ENCODE data around the gene DXO. TPM values are rescaled to one million over a fixed set of nuclear protein-coding genes. Genes with fewer than 3 reads are reported as not detected.
"Not testable (repeated sequence)": the region's sequence is repeated elsewhere in the genome, so short reads cannot be mapped to it uniquely, and the experiment has no call there.

The DXO gene
- total RNA-seq = 10 to 100 TPM; 22.4 to 28.6 TPM

DNA sequence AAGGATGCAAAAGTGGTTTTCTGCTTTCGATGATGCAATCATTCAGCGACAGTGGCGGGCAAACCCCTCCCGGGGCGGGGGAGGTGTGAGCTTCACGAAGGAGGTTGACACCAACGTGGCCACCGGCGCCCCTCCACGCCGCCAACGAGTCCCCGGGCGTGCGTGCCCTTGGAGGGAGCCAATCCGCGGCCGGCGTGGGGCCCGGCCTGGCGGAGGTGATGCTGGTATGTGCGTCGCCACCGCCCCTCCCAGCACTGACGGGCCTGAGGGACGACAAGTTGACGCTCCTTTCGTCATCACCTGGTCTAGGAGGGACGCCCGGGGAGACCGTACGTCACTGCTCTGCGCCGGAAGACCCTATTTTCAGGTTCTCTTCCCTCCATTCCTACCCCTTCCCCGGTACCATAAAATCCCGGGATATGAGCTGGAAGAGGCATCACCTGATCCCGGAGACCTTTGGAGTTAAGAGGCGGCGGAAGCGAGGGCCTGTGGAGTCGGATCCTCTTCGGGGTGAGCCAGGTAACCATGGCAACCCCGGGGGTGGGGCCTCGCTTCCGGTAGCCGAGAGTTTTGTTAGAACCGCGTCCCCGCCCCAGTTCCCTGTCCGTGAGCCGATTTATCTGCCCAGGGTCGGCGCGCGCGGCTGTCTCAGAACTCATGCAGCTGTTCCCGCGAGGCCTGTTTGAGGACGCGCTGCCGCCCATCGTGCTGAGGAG, at the start of gene DXO:
Gene DXO, minus strand, starts transcription at position 146 of the 716 bp plus-strand sequence. CDS start 463 bp downstream, outside the sequence.
- Mint-ChIP-seq H3K9me3 (no peaks in the 10 kb centered on the region), H3K27ac (peak within 1 kb of the TSS; percentile 99), H3K36me3 (peaks cover 16% of the 10 kb centered on the region), H3K27me3 (no peaks in the 10 kb centered on the region), H3K4me1 (peaks cover 25% of the 10 kb centered on the region), H3K4me3 (peak within 1 kb of the TSS; percentile 97)
- ATAC-seq (ENCODE audit: low read depth) (peak; percentile 96), DNase-seq (peak; percentile 98)
- POLR2A ChIA-PET = interaction anchor here (0.5 to 7.5 kb wide), 16 partner anchors 10 to 1000 kb away, joined by 3 to 91 read pairs (median 4); partner anchors contain the start of genes CFB, DDX39B, EHMT2 and GPANK1

DNA sequence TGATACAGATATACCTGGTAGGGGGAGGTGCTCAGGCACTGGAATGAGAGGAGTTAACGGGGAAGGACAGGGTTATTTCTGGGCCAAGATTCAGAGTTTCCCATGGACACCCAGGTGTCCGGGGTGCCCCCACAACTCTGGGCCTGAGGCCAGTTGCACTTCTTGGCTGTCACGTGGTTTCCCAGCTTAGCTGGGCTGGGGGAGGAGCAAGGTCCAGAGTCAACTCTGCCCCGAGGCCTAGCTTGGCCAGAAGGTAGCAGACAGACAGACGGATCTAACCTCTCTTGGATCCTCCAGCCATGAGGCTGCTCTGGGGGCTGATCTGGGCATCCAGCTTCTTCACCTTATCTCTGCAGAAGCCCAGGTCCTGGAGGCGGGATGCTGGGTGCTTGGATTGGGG, 42.6 kb upstream of the DXO start, which contains the start of gene C4B:
Gene C4B, plus strand, starts transcription at position 249 of the 400 bp plus-strand sequence. Its CDS starts 51 bp downstream, at position 300.
- H3K36me3 Mint-ChIP-seq; H3K27ac Mint-ChIP-seq; H3K4me3 Mint-ChIP-seq; H3K27me3 Mint-ChIP-seq; H3K9me3 Mint-ChIP-seq; POLR2A ChIA-PET; H3K4me1 Mint-ChIP-seq; ATAC-seq (ENCODE audit: low read depth); DNase-seq: not testable (repeated sequence)

DNA sequence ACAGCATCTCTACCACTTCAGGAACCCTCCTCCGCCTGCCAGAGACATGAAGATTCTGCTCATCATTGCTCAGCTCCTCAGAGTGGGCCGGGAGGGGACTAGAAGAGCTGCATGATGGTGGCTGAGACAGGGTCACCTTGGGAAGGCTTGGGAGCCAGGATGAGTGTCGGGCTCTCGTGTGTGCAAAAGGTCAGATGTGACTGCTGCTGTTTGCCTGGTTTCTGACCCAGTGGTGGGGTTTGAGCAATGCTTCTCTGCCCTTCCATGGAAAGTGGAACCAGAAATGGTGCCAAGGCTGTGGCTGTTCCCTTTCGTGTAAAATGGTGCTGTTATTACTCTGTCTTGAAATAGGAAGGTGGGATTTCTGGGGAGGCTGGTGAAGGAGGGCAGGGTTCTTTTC, 41.8 kb upstream of the DXO start:
- H3K36me3 Mint-ChIP-seq; H3K27ac Mint-ChIP-seq; ATAC-seq (ENCODE audit: low read depth); H3K4me1 Mint-ChIP-seq; H3K4me3 Mint-ChIP-seq; H3K9me3 Mint-ChIP-seq; POLR2A ChIA-PET; DNase-seq; H3K27me3 Mint-ChIP-seq: not testable (repeated sequence)

DNA sequence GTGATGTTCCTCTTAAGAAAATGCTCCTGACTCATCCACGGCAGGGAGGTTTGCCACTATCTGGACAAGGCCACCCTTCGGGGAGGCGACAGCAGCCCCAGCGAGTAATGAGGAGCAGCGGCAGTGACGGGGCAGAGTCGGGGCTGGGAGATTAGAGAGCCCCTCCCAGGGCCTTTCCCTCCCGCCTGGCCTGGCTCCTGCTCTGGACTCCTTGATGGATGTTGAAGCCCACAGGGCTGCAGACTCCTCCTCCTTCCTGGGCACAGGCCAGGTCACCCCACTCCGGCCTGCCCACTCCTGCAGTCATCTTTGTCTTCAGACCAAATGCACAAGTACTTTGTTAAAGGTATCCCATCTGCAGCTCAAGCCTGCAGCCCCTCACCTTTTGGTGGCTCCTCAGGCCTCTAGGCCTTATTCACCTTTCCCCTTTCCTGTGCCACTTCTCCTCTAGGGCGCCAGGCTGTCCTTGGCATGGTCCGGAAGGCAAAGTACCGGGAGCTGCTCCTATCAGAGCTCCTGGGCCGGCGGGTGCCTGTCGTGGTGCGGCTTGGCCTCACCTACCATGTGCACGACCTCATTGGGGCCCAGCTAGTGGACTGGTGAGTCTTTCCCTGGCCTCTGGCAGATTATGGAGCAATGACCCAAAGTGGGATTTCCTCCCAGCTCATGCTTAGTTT, 41.1 kb upstream of the DXO start:
- H3K9me3 Mint-ChIP-seq; H3K4me3 Mint-ChIP-seq; H3K4me1 Mint-ChIP-seq; ATAC-seq (ENCODE audit: low read depth); DNase-seq; H3K27me3 Mint-ChIP-seq; H3K36me3 Mint-ChIP-seq; POLR2A ChIA-PET; H3K27ac Mint-ChIP-seq: not testable (repeated sequence)

DNA sequence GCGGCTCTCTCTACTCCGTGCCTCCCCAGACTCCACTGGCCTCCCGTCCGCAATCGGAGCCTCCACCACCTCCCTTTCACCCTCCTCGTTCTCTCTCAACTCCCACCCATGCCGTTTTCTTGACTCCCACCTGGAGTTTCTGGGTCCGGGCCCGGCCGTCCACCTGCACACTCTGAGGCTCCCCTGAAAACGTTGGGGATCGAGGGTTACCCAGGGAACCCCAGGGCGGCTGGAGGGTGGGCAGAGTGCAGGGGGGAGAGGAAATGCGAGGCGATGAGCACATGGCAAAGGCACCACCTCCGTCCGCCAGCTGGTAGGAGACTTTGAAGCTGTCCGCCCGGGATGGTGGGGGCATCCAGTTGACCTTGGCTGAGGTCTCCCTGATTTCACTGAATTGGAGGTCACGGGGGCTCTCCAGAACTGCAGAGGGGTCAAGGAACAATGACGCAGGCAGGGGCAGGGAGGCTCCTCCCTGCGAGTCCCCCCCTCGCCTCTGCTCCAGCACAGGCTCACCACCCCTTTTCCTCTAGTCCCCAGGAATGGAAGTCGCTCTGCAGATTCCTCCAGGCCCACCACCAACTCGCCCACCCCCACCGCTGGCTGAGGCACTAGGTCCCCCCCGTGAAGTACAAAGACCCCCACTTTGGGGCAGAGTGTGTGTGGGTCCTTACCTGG, 39.1 kb upstream of the DXO start:
- H3K27ac Mint-ChIP-seq; H3K36me3 Mint-ChIP-seq; H3K4me3 Mint-ChIP-seq; POLR2A ChIA-PET; DNase-seq; ATAC-seq (ENCODE audit: low read depth); H3K4me1 Mint-ChIP-seq; H3K9me3 Mint-ChIP-seq; H3K27me3 Mint-ChIP-seq: not testable (repeated sequence)

DNA sequence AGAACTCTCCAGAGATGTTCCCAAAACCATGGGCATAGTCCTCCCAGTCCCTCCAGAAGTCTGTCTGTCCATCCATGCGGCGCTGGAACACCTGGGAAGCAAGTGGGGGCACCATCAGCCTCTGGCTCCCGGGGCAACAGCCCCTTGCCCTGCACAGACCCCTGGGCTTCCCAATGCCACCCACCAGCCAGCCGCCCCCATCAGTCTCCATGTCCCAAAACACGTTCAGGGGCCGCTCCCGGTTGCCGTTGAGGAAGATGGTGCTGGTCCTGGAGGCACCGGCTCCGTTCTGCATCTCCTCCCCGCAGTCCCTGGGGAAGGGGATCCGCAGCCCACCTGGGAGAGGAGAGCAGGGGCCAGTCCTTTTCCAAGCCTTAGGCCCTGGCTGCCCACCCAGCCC, 37.6 kb upstream of the DXO start:
- H3K9me3 Mint-ChIP-seq; H3K27ac Mint-ChIP-seq; H3K27me3 Mint-ChIP-seq; H3K36me3 Mint-ChIP-seq; POLR2A ChIA-PET; ATAC-seq (ENCODE audit: low read depth); H3K4me1 Mint-ChIP-seq; DNase-seq; H3K4me3 Mint-ChIP-seq: not testable (repeated sequence)

DNA sequence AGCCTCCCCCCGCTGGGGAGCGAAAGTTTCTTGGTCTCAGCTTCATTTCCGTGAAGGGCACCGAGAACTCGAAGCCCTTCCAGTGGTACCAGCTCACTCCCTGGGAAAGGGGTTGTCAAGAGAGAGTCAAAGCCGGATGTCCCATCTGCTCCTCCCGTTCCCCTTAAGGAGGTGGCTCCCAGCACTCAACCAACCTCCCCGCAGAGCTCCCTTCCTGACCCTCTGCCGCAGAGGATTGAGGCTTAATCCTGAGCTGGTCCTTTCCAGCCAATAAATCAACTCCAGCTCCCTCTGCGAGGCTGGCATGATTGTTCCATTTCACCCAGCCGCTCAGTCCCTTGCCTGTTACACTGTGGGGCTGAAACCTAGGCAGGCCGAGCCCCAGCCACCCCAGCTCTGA, 36.7 kb upstream of the DXO start:
- H3K4me3 Mint-ChIP-seq; POLR2A ChIA-PET; H3K4me1 Mint-ChIP-seq; H3K27me3 Mint-ChIP-seq; H3K27ac Mint-ChIP-seq; H3K36me3 Mint-ChIP-seq; ATAC-seq (ENCODE audit: low read depth); DNase-seq; H3K9me3 Mint-ChIP-seq: not testable (repeated sequence)

DNA sequence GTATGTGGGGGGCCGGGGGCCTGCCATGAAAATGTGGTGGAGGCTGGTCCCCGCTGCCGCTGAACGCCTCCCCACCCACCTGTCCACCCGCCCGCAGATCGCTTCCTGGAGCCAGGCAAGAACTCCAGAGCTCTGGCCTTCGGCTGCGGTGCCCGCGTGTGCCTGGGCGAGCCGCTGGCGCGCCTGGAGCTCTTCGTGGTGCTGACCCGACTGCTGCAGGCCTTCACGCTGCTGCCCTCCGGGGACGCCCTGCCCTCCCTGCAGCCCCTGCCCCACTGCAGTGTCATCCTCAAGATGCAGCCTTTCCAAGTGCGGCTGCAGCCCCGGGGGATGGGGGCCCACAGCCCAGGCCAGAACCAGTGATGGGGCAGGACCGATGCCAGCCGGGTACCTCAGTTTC, 36.1 kb upstream of the DXO start:
- H3K36me3 Mint-ChIP-seq; H3K27ac Mint-ChIP-seq; DNase-seq; H3K4me3 Mint-ChIP-seq; H3K9me3 Mint-ChIP-seq; H3K27me3 Mint-ChIP-seq; H3K4me1 Mint-ChIP-seq; ATAC-seq (ENCODE audit: low read depth); POLR2A ChIA-PET: not testable (repeated sequence)

DNA sequence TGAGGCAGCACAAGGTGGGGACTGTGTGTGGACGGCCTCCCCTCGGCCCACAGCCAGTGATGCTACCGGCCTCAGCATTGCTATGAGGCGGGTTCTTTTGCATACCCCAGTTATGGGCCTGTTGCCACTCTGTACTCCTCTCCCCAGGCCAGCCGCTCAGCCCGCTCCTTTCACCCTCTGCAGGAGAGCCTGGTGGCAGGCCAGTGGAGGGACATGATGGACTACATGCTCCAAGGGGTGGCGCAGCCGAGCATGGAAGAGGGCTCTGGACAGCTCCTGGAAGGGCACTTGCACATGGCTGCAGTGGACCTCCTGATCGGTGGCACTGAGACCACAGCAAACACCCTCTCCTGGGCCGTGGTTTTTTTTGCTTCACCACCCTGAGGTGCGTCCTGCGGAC, 35.1 kb upstream of the DXO start:
- H3K27me3 Mint-ChIP-seq, DNase-seq, H3K9me3 Mint-ChIP-seq: not testable (repeated sequence)

DNA sequence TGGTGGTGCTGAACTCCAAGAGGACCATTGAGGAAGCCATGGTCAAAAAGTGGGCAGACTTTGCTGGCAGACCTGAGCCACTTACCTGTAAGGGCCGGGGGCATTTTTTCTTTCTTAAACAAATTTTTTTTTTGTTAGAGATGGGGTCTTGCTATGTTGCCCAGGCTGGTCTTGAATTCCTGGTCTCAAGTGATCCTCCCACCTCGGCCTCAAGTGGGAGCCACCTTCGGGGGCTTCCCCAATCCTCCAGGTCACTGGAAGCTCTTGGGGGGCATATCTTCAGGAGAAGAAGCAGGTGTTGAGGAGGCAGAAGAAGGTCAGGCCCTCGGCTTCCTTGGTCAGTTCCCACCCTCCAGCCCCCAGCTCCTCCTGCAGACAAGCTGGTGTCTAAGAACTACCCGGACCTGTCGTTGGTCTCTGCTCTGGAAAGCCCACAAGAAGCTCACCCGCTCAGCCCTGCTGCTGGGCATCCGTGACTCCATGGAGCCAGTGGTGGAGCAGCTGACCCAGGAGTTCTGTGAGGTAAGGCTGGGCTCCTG, 34.1 kb upstream of the DXO start:
- H3K27me3 Mint-ChIP-seq; H3K9me3 Mint-ChIP-seq; H3K27ac Mint-ChIP-seq; H3K4me3 Mint-ChIP-seq; ATAC-seq (ENCODE audit: low read depth); H3K36me3 Mint-ChIP-seq; POLR2A ChIA-PET; H3K4me1 Mint-ChIP-seq; DNase-seq: not testable (repeated sequence)

More for the DNA sequence above, 35.1 kb upstream of the DXO start:
- ATAC-seq (ENCODE audit: low read depth); POLR2A ChIA-PET; H3K4me1 Mint-ChIP-seq; H3K27ac Mint-ChIP-seq; H3K36me3 Mint-ChIP-seq; H3K4me3 Mint-ChIP-seq: not testable (repeated sequence)

DNA sequence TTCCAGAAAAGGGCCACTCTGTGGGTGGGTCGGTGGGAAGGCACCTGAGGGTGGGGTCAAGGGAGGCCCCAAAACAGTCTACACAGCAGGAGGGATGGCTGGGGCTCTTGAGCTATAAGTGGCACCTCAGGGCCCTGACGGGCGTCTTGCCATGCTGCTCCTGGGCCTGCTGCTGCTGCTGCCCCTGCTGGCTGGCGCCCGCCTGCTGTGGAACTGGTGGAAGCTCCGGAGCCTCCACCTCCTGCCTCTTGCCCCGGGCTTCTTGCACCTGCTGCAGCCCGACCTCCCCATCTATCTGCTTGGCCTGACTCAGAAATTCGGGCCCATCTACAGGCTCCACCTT, 33.6 kb upstream of the DXO start:
- H3K4me3 Mint-ChIP-seq; H3K9me3 Mint-ChIP-seq; DNase-seq; POLR2A ChIA-PET; H3K27ac Mint-ChIP-seq; H3K4me1 Mint-ChIP-seq; ATAC-seq (ENCODE audit: low read depth); H3K27me3 Mint-ChIP-seq; H3K36me3 Mint-ChIP-seq: not testable (repeated sequence)

DNA sequence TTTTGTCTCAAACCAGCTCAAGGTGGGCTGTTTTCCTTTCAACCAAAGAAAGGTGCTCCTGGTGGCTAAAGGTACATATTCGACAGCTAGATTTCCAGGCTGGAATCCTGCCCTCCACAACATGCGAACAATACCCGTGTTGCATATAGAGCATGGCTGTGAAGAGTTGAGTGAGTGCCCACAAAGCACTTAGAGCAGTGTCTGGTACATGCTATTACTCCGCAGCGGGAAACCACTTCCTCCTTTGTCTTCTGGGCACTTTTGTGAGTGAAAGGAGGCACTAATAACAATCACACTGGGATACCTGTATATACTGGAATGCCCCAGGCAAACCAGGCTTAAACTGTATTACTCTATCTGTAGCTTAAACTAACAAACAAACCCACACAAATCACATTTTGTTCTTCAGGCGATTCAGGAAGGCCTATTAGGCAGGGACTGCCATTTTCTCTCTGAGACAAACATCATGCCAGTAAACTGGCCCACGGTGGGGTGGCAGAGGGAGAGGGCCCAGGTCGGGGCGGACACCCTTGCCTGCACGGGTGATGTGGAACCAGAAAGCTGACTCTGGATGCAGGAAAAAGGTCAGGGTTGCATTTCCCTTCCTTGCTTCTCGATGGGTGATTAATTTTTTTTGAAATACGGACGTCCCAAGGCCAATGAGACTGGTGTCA, 33.1 kb upstream of the DXO start:
- H3K4me3 Mint-ChIP-seq, H3K36me3 Mint-ChIP-seq, DNase-seq, H3K27me3 Mint-ChIP-seq, H3K9me3 Mint-ChIP-seq, H3K4me1 Mint-ChIP-seq, POLR2A ChIA-PET: not testable (repeated sequence)
- peak; percentile 87 for ATAC-seq (ENCODE audit: low read depth)
- peak overlapping the region; percentile 35 for H3K27ac Mint-ChIP-seq

DNA sequence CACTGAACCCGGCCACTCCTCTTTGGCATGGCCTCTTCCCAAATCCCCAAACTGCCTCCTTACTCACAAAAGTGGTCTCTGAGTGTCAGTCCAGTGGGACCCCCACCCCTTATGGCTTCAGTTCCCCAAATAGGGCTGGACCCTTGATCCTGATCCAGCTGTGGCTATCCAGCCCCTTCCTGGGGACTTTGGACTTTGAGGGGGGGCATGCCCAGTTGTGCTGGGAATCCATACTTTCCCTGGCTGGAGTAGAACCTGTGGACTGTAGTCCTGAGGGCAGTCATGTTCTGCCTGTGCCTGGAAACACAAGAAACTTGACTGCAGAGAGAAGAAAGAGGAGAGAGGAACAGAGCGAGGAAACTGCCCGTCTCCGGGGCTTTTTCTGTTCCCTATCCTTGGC, 32.5 kb upstream of the DXO start:
- H3K4me1 Mint-ChIP-seq; H3K9me3 Mint-ChIP-seq; POLR2A ChIA-PET; H3K36me3 Mint-ChIP-seq; DNase-seq; H3K27me3 Mint-ChIP-seq; H3K4me3 Mint-ChIP-seq; ATAC-seq (ENCODE audit: low read depth); H3K27ac Mint-ChIP-seq: not testable (repeated sequence)

Measured in activated naive CD8-positive, alpha-beta T cell treated with anti-CD3 and anti-CD28 coated beads, Interleukin-2, amount 10 ng/mL, durations not matched to agents 7 days and 5 days (primary cell).